SK-N-MC (cell line): ENCODE data around the gene ACOT2.
"Not testable (repeated sequence)": the region's sequence is repeated elsewhere in the genome, so short reads cannot be mapped to it uniquely, and the experiment has no call there.

Experiments used
- EZH2 ChIP-seq: fragments of 200-600 bp; sonication (generic); IDR thresholded peaks from one replicate; pipeline ENCODE4 v1.6.1; 2017; ENCODE audit warnings: antibody characterized with exemption
- FOXP2 ChIP-seq: optimal IDR thresholded peaks from 2 replicates; pipeline ENCODE3; 2011; ENCODE audit warnings: mild to moderate bottlenecking, moderate library complexity; ENCODE audit not compliant: insufficient read depth; ENCODE audit errors: extremely low read length, control extremely low read depth
- POLR2AphosphoS5 ChIP-seq: IDR thresholded peaks from 2 replicates; pipeline ENCODE4 v1.6.1; 2012; ENCODE audit warnings: mild to moderate bottlenecking, low read depth, low read length, borderline replicate concordance

- not testable (repeated sequence) for TF ChIP-seq POLR2AphosphoS5, EZH2, FOXP2
Observed at GRCh38 chr14:73542961-73543360, 26.1 kb upstream of the ACOT2 start.
